IMR-90 (cell line): ENCODE measurements around the gene RALGAPA2. TPM values are rescaled to one million over a fixed set of nuclear protein-coding genes. Genes with fewer than 3 reads are reported as not detected.

Experiments
- ATAC-seq: fragments of 200-7000 bp; cut with Tn5 transposase; 2 replicates; pipeline ENCODE4 v1.9.1; 2020; ENCODE audit warnings: low read depth, mild to moderate bottlenecking, moderate library complexity
- BruUV-seq: library from RNA; stranded (reverse); fragments of 400-500 nt; replicated peaks from 2 replicates; lab custom pipeline; 2021; lab: Mats Ljungman, UMichigan
- CTCF ChIA-PET: fragments of 300-600 bp; formaldehyde crosslinking; extraction: SDS; loops from one replicate; lab custom pipeline; 2021; ENCODE audit warnings: antibody characterized with exemption; lab: Yijun Ruan, JAX
- POLR2A ChIA-PET: fragments of 300-600 bp; sonication (Branson Sonifier 250); formaldehyde crosslinking; loops from one replicate; lab custom pipeline; 2022; ENCODE audit warnings: antibody characterized with exemption; ENCODE audit not compliant: unreplicated experiment; lab: Charles Lee
- DNase-seq: peaks from one replicate; pipeline ENCODE4 v3.0.0; 2013
- H2AFZ ChIP-seq: replicated peaks from 2 replicates; pipeline ENCODE3; 2013; ENCODE audit warnings: low read length, mild to moderate bottlenecking; ENCODE audit not compliant: poor library complexity
- H2AK5ac ChIP-seq: 2 replicates; pipeline ENCODE4 v1.6.1; 2013; ENCODE audit warnings: low read depth, low read length, inconsistent platforms
- H2AK9ac ChIP-seq: replicated peaks from 2 replicates; pipeline ENCODE3; 2013; ENCODE audit warnings: mild to moderate bottlenecking, low read depth, low read length, moderate library complexity; ENCODE audit not compliant: poor library complexity
- H2BK120ac ChIP-seq: 2 replicates; pipeline ENCODE4 v1.6.1; 2013; ENCODE audit warnings: low read depth, low read length, inconsistent platforms
- H2BK15ac ChIP-seq: 3 replicates; pipeline ENCODE4 v1.6.1; 2013; ENCODE audit warnings: low read depth, low read length, inconsistent platforms
- H2BK20ac ChIP-seq: 2 replicates; pipeline ENCODE4 v1.6.1; 2013; ENCODE audit warnings: low read depth, mild to moderate bottlenecking, inconsistent platforms, low read length, moderate library complexity
- H2BK5ac ChIP-seq: 2 replicates; pipeline ENCODE4 v1.6.1; 2013; ENCODE audit warnings: mild to moderate bottlenecking, low read depth, low read length, inconsistent platforms; ENCODE audit not compliant: poor library complexity, severe bottlenecking
- H3K14ac ChIP-seq: replicated peaks from 2 replicates; pipeline ENCODE4 v1.6.1; 2013; ENCODE audit warnings: low read depth, low read length, inconsistent platforms
- H3K18ac ChIP-seq: 2 replicates; pipeline ENCODE4 v1.6.1; 2013; ENCODE audit warnings: low read depth, low read length, control low read depth
- H3K23ac ChIP-seq: 2 replicates; pipeline ENCODE4 v1.6.1; 2013; ENCODE audit warnings: low read depth, low read length, inconsistent platforms
- H3K27ac ChIP-seq: 2 replicates; pipeline ENCODE4 v1.5.1; 2013; ENCODE audit warnings: mild to moderate bottlenecking, control low read depth, low read length; ENCODE audit not compliant: insufficient read depth
- H3K27me3 ChIP-seq: 2 replicates; pipeline ENCODE4 v1.6.1; 2013; ENCODE audit warnings: low read length; ENCODE audit not compliant: control insufficient read depth, insufficient read depth
- H3K36me3 ChIP-seq: 2 replicates; pipeline ENCODE4 v1.6.1; 2013; ENCODE audit warnings: low read length, mixed read lengths; ENCODE audit not compliant: control insufficient read depth, insufficient read depth
- H3K4ac ChIP-seq: 2 replicates; pipeline ENCODE4 v1.6.1; 2013; ENCODE audit warnings: low read depth, low read length, inconsistent platforms
- H3K4me1 ChIP-seq: 2 replicates; pipeline ENCODE4 v1.6.1; 2013; ENCODE audit warnings: low read length, mixed read lengths; ENCODE audit not compliant: control insufficient read depth, insufficient read depth
- H3K4me2 ChIP-seq: 2 replicates; pipeline ENCODE4 v1.6.1; 2013; ENCODE audit warnings: low read depth, mild to moderate bottlenecking, control low read depth, low read length, moderate library complexity
- H3K4me3 ChIP-seq: 2 replicates; pipeline ENCODE4 v1.5.1; 2013; ENCODE audit warnings: low read depth, mild to moderate bottlenecking, control low read depth, low read length, moderate library complexity; ENCODE audit not compliant: insufficient read depth
- H3K56ac ChIP-seq: 2 replicates; pipeline ENCODE4 v1.6.1; 2013; ENCODE audit warnings: low read length, inconsistent platforms; ENCODE audit not compliant: insufficient read depth; ENCODE audit errors: extremely low read depth
- H3K79me1 ChIP-seq, 2 experiments: 2 replicates each; pipeline ENCODE4 v1.6.1; 2013; ENCODE audit warnings: low read length in 2 of 2, inconsistent platforms in 1 of 2, low read depth in 1 of 2
- H3K9ac ChIP-seq: 2 replicates; pipeline ENCODE4 v1.6.1; 2013; ENCODE audit warnings: low read depth, low read length, control low read depth
- H3K9me1 ChIP-seq: 2 replicates; pipeline ENCODE4 v1.6.1; 2013; ENCODE audit warnings: low read length, inconsistent platforms; ENCODE audit not compliant: insufficient read depth
- H3K9me3 ChIP-seq: 2 replicates; pipeline ENCODE4 v1.6.1; 2013; ENCODE audit warnings: low read length; ENCODE audit not compliant: control insufficient read depth, insufficient read depth
- H4K20me1 ChIP-seq: 2 replicates; pipeline ENCODE4 v1.6.1; 2013; ENCODE audit warnings: low read length, inconsistent platforms; ENCODE audit not compliant: insufficient read depth
- H4K5ac ChIP-seq: 2 replicates; pipeline ENCODE4 v1.6.1; 2013; ENCODE audit warnings: mild to moderate bottlenecking, low read depth, low read length, control low read depth
- H4K8ac ChIP-seq, 2 experiments: 2 replicates each; pipeline ENCODE4 v1.6.1; 2013; ENCODE audit warnings: low read depth in 2 of 2, low read length in 2 of 2, control low read depth in 1 of 2, inconsistent platforms in 1 of 2
- H4K91ac ChIP-seq: 2 replicates; pipeline ENCODE4 v1.6.1; 2013; ENCODE audit warnings: low read depth, low read length, inconsistent platforms; ENCODE audit not compliant: insufficient read depth
- BHLHE40 ChIP-seq: fragments of 150-350 bp; IDR thresholded peaks from 2 replicates; pipeline ENCODE4 v1.6.1; 2016; ENCODE audit warnings: mild to moderate bottlenecking, low read depth, low read length
- CEBPB ChIP-seq: IDR thresholded peaks from 2 replicates; pipeline ENCODE4 v1.6.1; 2012; ENCODE audit warnings: low read depth, low read length, improper control_type of control experiment
- CHD1 ChIP-seq: IDR thresholded peaks from 2 replicates; pipeline ENCODE4 v1.6.1; 2012; ENCODE audit warnings: low read depth, low read length, improper control_type of control experiment
- MAFK ChIP-seq: IDR thresholded peaks from 2 replicates; pipeline ENCODE4 v1.6.1; 2012; ENCODE audit warnings: low read depth, low read length, improper control_type of control experiment
- MAZ ChIP-seq: IDR thresholded peaks from 2 replicates; pipeline ENCODE4 v1.6.1; 2012; ENCODE audit warnings: low read depth, mild to moderate bottlenecking, low read length, improper control_type of control experiment, moderate library complexity, borderline replicate concordance
- MXI1 ChIP-seq: IDR thresholded peaks from 2 replicates; pipeline ENCODE4 v1.6.1; 2012; ENCODE audit warnings: low read depth, mild to moderate bottlenecking, low read length, moderate library complexity, borderline replicate concordance
- RCOR1 ChIP-seq: IDR thresholded peaks from 2 replicates; pipeline ENCODE4 v1.6.1; 2012; ENCODE audit warnings: mild to moderate bottlenecking, low read length, improper control_type of control experiment; ENCODE audit not compliant: insufficient replicate concordance
- RFX5 ChIP-seq: IDR thresholded peaks from 2 replicates; pipeline ENCODE4 v1.8.0; 2012; ENCODE audit warnings: low read depth, mild to moderate bottlenecking, low read length, moderate library complexity
- WGBS, 2 experiments: methylation state at CpG; one replicate each; pipeline versions ENCODE4 v1.1.5 to v1.1.7; 2013; ENCODE audit warnings: missing lambda C conversion rate in 2 of 2; ENCODE audit not compliant: insufficient read length in 1 of 2; ENCODE audit errors: extremely low coverage in 2 of 2; 5-methylcytosine and 5-hydroxymethylcytosine counted together
- dilution Hi-C: fragments of 300-500 bp; cut with HindIII; formaldehyde crosslinking; loops from one replicate; pipeline ENCODE4 v1.14.3; 2018; ENCODE audit warnings: low sequenced_read_pairs; ENCODE audit not compliant: unreplicated experiment
- in situ Hi-C: fragments of 300-500 bp; cut with MboI; formaldehyde crosslinking; loops from 3 replicates; pipeline ENCODE4 v1.14.3; 2019; ENCODE audit warnings: low sequenced_read_pairs, inconsistent platforms, mixed read lengths
- intact Hi-C: fragments of 100-400 bp; cut with micrococcal nuclease; formaldehyde crosslinking; loops from 2 replicates; pipeline ENCODE4 v1.10.0; 2022
- polyA plus RNA-seq, 3 experiments: library from polyadenylated mRNA; depleted of rRNA; stranded (reverse); fragments of >200 nt; gene quantifications; 2 replicates each; pipeline ENCODE4 v1.2.3, GENCODE V29; 2012; ENCODE audit warnings: low replicate concordance in 1 of 3
- total RNA-seq: library from RNA; depleted of rRNA; stranded (reverse); fragments of >200 nt; gene quantifications from 2 replicates; pipeline ENCODE4 v1.2.3, GENCODE V29; 2012
- TF ChIP-seq, protein P1 (sequence below): conservative IDR thresholded peaks from 2 replicates; pipeline ENCODE4 v1.5.1; 2012; ENCODE audit warnings: mild to moderate bottlenecking, low read depth, low read length, improper control_type of control experiment

The RALGAPA2 gene
- total and polyA plus RNA-seq, 2 of the 4 experiments (the other 2 are of a cell fraction), result 1.3 to 3.9 TPM

- ATAC-seq (no peak), DNase-seq (no peak)
- no CpG with 5 or more reads among the region's 3 CpGs for WGBS, 2 experiments
- Histone ChIP-seq H3K4ac (no peak overlapping the region), H3K9me3 (no peaks in the 10 kb centered on the region), H2AFZ (no peak overlapping the region), H4K20me1 (no peaks in the 10 kb centered on the region), H3K14ac (no peak overlapping the region), H3K4me2 (no peak overlapping the region), H2AK5ac (no peak overlapping the region), H2BK120ac (no peak overlapping the region), H3K9ac (no peak overlapping the region), H3K4me3 (no peak overlapping the region), H2BK20ac (no peak overlapping the region), H3K4me1 (no peaks in the 10 kb centered on the region), H3K56ac (no peak overlapping the region), H3K23ac (no peak overlapping the region), H2BK5ac (no peak overlapping the region), H2AK9ac (no peak overlapping the region), H4K5ac (no peak overlapping the region), H3K27me3 (peaks cover 2% of the 10 kb centered on the region; the same call in 1 of the 2 replicates), H4K91ac (no peak overlapping the region), H3K18ac (no peak overlapping the region), H3K79me1 (no peaks in the 10 kb centered on the region), H3K36me3 (no peaks in the 10 kb centered on the region), H4K8ac (no peak overlapping the region), H3K9me1 (no peaks in the 10 kb centered on the region), H2BK15ac (no peak overlapping the region), H3K27ac (no peak overlapping the region)
- dilution Hi-C loops, result no loop called here
- ChIA-PET POLR2A (no interaction called here), CTCF (no interaction called here)
- TF ChIP-seq CEBPB (no peak), MXI1 (no peak), MAFK (no peak), CHD1 (no peak), RFX5 (no peak), MAZ (no peak), RCOR1 (no peak), BHLHE40 (no peak)
- TF ChIP-seq, protein P1, sequence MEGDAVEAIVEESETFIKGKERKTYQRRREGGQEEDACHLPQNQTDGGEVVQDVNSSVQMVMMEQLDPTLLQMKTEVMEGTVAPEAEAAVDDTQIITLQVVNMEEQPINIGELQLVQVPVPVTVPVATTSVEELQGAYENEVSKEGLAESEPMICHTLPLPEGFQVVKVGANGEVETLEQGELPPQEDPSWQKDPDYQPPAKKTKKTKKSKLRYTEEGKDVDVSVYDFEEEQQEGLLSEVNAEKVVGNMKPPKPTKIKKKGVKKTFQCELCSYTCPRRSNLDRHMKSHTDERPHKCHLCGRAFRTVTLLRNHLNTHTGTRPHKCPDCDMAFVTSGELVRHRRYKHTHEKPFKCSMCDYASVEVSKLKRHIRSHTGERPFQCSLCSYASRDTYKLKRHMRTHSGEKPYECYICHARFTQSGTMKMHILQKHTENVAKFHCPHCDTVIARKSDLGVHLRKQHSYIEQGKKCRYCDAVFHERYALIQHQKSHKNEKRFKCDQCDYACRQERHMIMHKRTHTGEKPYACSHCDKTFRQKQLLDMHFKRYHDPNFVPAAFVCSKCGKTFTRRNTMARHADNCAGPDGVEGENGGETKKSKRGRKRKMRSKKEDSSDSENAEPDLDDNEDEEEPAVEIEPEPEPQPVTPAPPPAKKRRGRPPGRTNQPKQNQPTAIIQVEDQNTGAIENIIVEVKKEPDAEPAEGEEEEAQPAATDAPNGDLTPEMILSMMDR, result no peak
- intact Hi-C loops, result no loop called here
- in situ Hi-C loops, result no loop called here
- no TSS peak for BruUV-seq
Observed at GRCh38 chr20:20729563-20729962, 17.1 kb upstream of the RALGAPA2 start.
